C4-2B (cell line): ENCODE data around the gene PHC3.

Source experiments
- ZFX ChIP-seq: fragments of 450-650 bp; IDR thresholded peaks from 2 replicates; pipeline ENCODE4 v1.6.1; 2017
- TF ChIP-seq, protein P1 (sequence below): fragments of 450-650 bp; conservative IDR thresholded peaks from 2 replicates; pipeline ENCODE4 v1.5.1; 2017; ENCODE audit warnings: mild to moderate bottlenecking

- TF ChIP-seq, protein P1, sequence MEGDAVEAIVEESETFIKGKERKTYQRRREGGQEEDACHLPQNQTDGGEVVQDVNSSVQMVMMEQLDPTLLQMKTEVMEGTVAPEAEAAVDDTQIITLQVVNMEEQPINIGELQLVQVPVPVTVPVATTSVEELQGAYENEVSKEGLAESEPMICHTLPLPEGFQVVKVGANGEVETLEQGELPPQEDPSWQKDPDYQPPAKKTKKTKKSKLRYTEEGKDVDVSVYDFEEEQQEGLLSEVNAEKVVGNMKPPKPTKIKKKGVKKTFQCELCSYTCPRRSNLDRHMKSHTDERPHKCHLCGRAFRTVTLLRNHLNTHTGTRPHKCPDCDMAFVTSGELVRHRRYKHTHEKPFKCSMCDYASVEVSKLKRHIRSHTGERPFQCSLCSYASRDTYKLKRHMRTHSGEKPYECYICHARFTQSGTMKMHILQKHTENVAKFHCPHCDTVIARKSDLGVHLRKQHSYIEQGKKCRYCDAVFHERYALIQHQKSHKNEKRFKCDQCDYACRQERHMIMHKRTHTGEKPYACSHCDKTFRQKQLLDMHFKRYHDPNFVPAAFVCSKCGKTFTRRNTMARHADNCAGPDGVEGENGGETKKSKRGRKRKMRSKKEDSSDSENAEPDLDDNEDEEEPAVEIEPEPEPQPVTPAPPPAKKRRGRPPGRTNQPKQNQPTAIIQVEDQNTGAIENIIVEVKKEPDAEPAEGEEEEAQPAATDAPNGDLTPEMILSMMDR: no peak
- TF ChIP-seq ZFX: no peak
Measured at GRCh38 chr3:170056710-170057454, 124.7 kb downstream of the PHC3 start.
